Measurements from ENCODE around the gene BAIAP2L1. TPM values are rescaled to one million over a fixed set of nuclear protein-coding genes. Genes with fewer than 3 reads are reported as not detected.
A peak's percentile ranks its signal among the peaks of the same experiment; 100 is the strongest.

Gene BAIAP2L1
- total RNA-seq, 4 donors from 2014 or later: 15.3 to 28.2 (median 19.8) TPM

GRCh38 chr7:98360221-98361130 is 40.4 kb downstream of the BAIAP2L1 start:
- no peaks in the 10 kb centered on the region for H3K36me3 ChIP-seq
- H3K27ac ChIP-seq: peak overlapping the region; percentile 72 to 93 (median 87)
- TF ChIP-seq CTCF (IDR thresholded peaks at IDR 0.05) (peak in 5 of 6 experiments; percentile 20 to 54 (median 33)), POLR2A (IDR thresholded peaks at IDR 0.05) (peak in 1 of 2 donors; percentile 19)
- H3K4me1 ChIP-seq: peaks cover 9 to 16% of the 10 kb centered on the region in 2 donors
- H3K4me3 ChIP-seq (replicated peaks in 1 of 3): no peak overlapping the region
- 50 to 68% methylated on average over 10 of the region's 10 CpGs for WGBS, 2 donors
- DNase-seq: peak; percentile 83 to 85
- intact Hi-C loops (cut with DNase I): no loop called here
- no peaks in the 10 kb centered on the region for H3K9me3 ChIP-seq
- no peaks in the 10 kb centered on the region for H3K27me3 ChIP-seq

- peaks cover 12 to 18% of the 10 kb centered on the region in 2 donors for H3K4me1 ChIP-seq
- no peak overlapping the region for H3K27ac ChIP-seq
- 95 to 97% methylated on average over 13 of the region's 13 CpGs for WGBS, 2 donors
- H3K27me3 ChIP-seq: no peaks in the 10 kb centered on the region
- no peak for TF ChIP-seq CTCF (IDR thresholded peaks at IDR 0.05)
- TF ChIP-seq POLR2A (IDR thresholded peaks at IDR 0.05): no peak
- H3K4me3 ChIP-seq (replicated peaks in 1 of 3): no peak overlapping the region
- intact Hi-C loops (cut with DNase I): no loop called here
- no peaks in the 10 kb centered on the region for H3K9me3 ChIP-seq
- no peak for DNase-seq
- no peaks in the 10 kb centered on the region for H3K36me3 ChIP-seq
These were observed 41.5 kb downstream of the BAIAP2L1 start for GRCh38 chr7:98359395-98359794.

- 92 to 99% methylated on average over 4 to 6 of the region's 6 CpGs for WGBS, 2 donors
- Histone ChIP-seq H3K4me1 (peaks cover 15 to 25% of the 10 kb centered on the region in 2 donors), H3K27me3 (no peaks in the 10 kb centered on the region), H3K36me3 (no peaks in the 10 kb centered on the region), H3K4me3 (replicated peaks in 1 of 3) (no peak overlapping the region), H3K27ac (no peak overlapping the region), H3K9me3 (no peaks in the 10 kb centered on the region)
- intact Hi-C loops (cut with DNase I): no loop called here
- TF ChIP-seq POLR2A (IDR thresholded peaks at IDR 0.05) (no peak), CTCF (IDR thresholded peaks at IDR 0.05) (no peak)
- no peak for DNase-seq
These were observed 42.2 kb downstream of the BAIAP2L1 start for GRCh38 chr7:98358706-98359105.

- Histone ChIP-seq H3K27ac (no peak overlapping the region), H3K9me3 (no peaks in the 10 kb centered on the region), H3K36me3 (no peaks in the 10 kb centered on the region), H3K27me3 (no peaks in the 10 kb centered on the region), H3K4me1 (peaks cover 15 to 25% of the 10 kb centered on the region in 2 donors), H3K4me3 (replicated peaks in 1 of 3) (no peak overlapping the region)
- intact Hi-C loops (cut with DNase I): no loop called here
- TF ChIP-seq CTCF (IDR thresholded peaks at IDR 0.05): no peak
- no peak for TF ChIP-seq POLR2A (IDR thresholded peaks at IDR 0.05)
- DNase-seq: peak in 1 of 2 donors; percentile 26
- 80 to 85% methylated on average over 7 of the region's 7 CpGs for WGBS, 2 donors
These were observed 43.1 kb downstream of the BAIAP2L1 start for GRCh38 chr7:98357751-98358161.

- H3K4me1 ChIP-seq: peaks cover 9 to 13% of the 10 kb centered on the region in 2 donors
- TF ChIP-seq CTCF (IDR thresholded peaks at IDR 0.05) (no peak), POLR2A (IDR thresholded peaks at IDR 0.05) (no peak)
- no peak overlapping the region for H3K4me3 ChIP-seq (replicated peaks in 1 of 3)
- H3K27ac ChIP-seq: no peak overlapping the region
- DNase-seq: no peak
- H3K27me3 ChIP-seq: no peaks in the 10 kb centered on the region
- intact Hi-C loops (cut with DNase I): no loop called here
- no peaks in the 10 kb centered on the region for H3K36me3 ChIP-seq
- H3K9me3 ChIP-seq: no peaks in the 10 kb centered on the region
- WGBS, 2 donors: 88 to 92% methylated on average over 5 to 6 of the region's 6 CpGs
These were observed 45.7 kb downstream of the BAIAP2L1 start for GRCh38 chr7:98355250-98355538.

All from thyroid gland (tissue), 4 donors.